ENCODE results near the gene FAT2.

- TF ChIP-seq ZNF274 (IDR thresholded peaks at IDR 0.05; ENCODE audit: low read depth, low read length) (no peak), YY1 (IDR thresholded peaks at IDR 0.05; ENCODE audit: insufficient read depth, insufficient read length) (no peak), SUZ12 (IDR thresholded peaks at IDR 0.05; ENCODE audit: extremely low read depth, insufficient read depth, insufficient read length) (no peak)
Observed at GRCh38 chr5:151608522-151608921, 17.4 kb upstream of the FAT2 start.
